HEK293 (cell line): ENCODE measurements around the gene IL20RA.

Experiments
- CTCF ChIA-PET: fragments of 350-600 bp; formaldehyde crosslinking; extraction: SDS; loops from one replicate; lab custom pipeline; 2021; ENCODE audit warnings: antibody characterized with exemption; lab: Yijun Ruan, JAX
- POLR2A ChIA-PET: fragments of 300-600 bp; formaldehyde crosslinking; extraction: SDS; loops from one replicate; lab custom pipeline; 2020; ENCODE audit warnings: antibody characterized with exemption, inconsistent platforms; lab: Yijun Ruan, JAX
- H3K27ac ChIP-seq: fragments of 200-500 bp; sonication (Bioruptor generic); 2 replicates; pipeline ENCODE4 v1.5.1; 2014; ENCODE audit warnings: low read depth, low read length, control low read depth, inconsistent platforms; ENCODE audit errors: extremely low read depth
- H3K36me3 ChIP-seq, 2 experiments: fragments of 200-500 bp in 1 of 2; sonication (Bioruptor generic) in 1 of 2; 1 replicate in 1 of 2; 2 replicates in 1 of 2; pipeline ENCODE4 v1.5.1; 2014 to 2017; ENCODE audit warnings: inconsistent platforms in 2 of 2, low read length in 2 of 2; ENCODE audit not compliant: control insufficient read depth in 2 of 2, insufficient read depth in 1 of 2
- H3K4me1 ChIP-seq: fragments of 200-500 bp; sonication (Bioruptor generic); 2 replicates; pipeline ENCODE4 v1.5.1; 2014; ENCODE audit warnings: mild to moderate bottlenecking, low read length, inconsistent platforms; ENCODE audit not compliant: control insufficient read depth, insufficient read depth
- H3K4me3 ChIP-seq: 2 replicates; pipeline ENCODE4 v1.5.1; 2011; ENCODE audit warnings: low read depth, mild to moderate bottlenecking, control low read depth, low read length, moderate library complexity
- H3K9me3 ChIP-seq: fragments of 200-500 bp; sonication (Bioruptor generic); 2 replicates; pipeline ENCODE4 v1.5.1; 2014; ENCODE audit warnings: low read depth, low read length, inconsistent platforms; ENCODE audit not compliant: control insufficient read depth, insufficient read depth
- GLIS1 ChIP-seq: fragments of 450-650 bp; formaldehyde crosslinking; IDR thresholded peaks from 2 replicates; pipeline ENCODE4 v1.5.1; 2016; ENCODE audit warnings: missing biosample characterization, missing genetic modification characterization
- GLIS2 ChIP-seq: fragments of 450-650 bp; formaldehyde crosslinking; IDR thresholded peaks from 2 replicates; pipeline ENCODE4 v1.5.1; 2016; ENCODE audit warnings: missing biosample characterization, missing genetic modification characterization
- MZF1 ChIP-seq: fragments of 450-650 bp; formaldehyde crosslinking; IDR thresholded peaks from 2 replicates; pipeline ENCODE4 v1.5.1; 2017; ENCODE audit warnings: missing biosample characterization, missing genetic modification characterization, borderline replicate concordance
- RBAK ChIP-seq: fragments of 450-650 bp; formaldehyde crosslinking; IDR thresholded peaks from 2 replicates; pipeline ENCODE4 v1.5.1; 2016; ENCODE audit warnings: missing biosample characterization, missing genetic modification characterization
- TCF7L2 ChIP-seq: IDR thresholded peaks from 2 replicates; pipeline ENCODE4 v1.6.1; 2011; ENCODE audit warnings: low read depth, mild to moderate bottlenecking, inconsistent platforms, low read length, moderate library complexity, borderline replicate concordance
- ZFP37 ChIP-seq: fragments of 450-650 bp; formaldehyde crosslinking; IDR thresholded peaks from 2 replicates; pipeline ENCODE4 v1.5.1; 2016; ENCODE audit warnings: missing biosample characterization, missing genetic modification characterization
- ZNF138 ChIP-seq: fragments of 450-650 bp; formaldehyde crosslinking; IDR thresholded peaks from 2 replicates; pipeline ENCODE4 v1.5.1; 2016; ENCODE audit warnings: missing biosample characterization, missing genetic modification characterization, borderline replicate concordance
- ZNF146 ChIP-seq: fragments of 450-650 bp; formaldehyde crosslinking; IDR thresholded peaks from 2 replicates; pipeline ENCODE4 v1.5.1; 2016; ENCODE audit warnings: missing biosample characterization, missing genetic modification characterization
- ZNF184 ChIP-seq: fragments of 450-650 bp; IDR thresholded peaks from 2 replicates; pipeline ENCODE4 v1.5.1; 2018; ENCODE audit warnings: missing biosample characterization, mild to moderate bottlenecking, missing genetic modification characterization
- ZNF19 ChIP-seq: fragments of 450-650 bp; formaldehyde crosslinking; IDR thresholded peaks from 2 replicates; pipeline ENCODE4; 2016; ENCODE audit warnings: missing biosample characterization, missing genetic modification characterization, low read depth
- ZNF248 ChIP-seq: fragments of 450-650 bp; formaldehyde crosslinking; IDR thresholded peaks from 2 replicates; pipeline ENCODE4 v1.5.1; 2017; ENCODE audit warnings: missing biosample characterization, missing genetic modification characterization
- ZNF324 ChIP-seq: fragments of 450-650 bp; formaldehyde crosslinking; IDR thresholded peaks from 2 replicates; pipeline ENCODE4 v1.5.1; 2016; ENCODE audit warnings: missing biosample characterization, missing genetic modification characterization
- ZNF350 ChIP-seq: fragments of 450-650 bp; formaldehyde crosslinking; IDR thresholded peaks from 2 replicates; pipeline ENCODE4 v1.5.0; 2017; ENCODE audit warnings: missing biosample characterization, mild to moderate bottlenecking, missing genetic modification characterization
- ZNF37A ChIP-seq: fragments of 450-650 bp; IDR thresholded peaks from 2 replicates; pipeline ENCODE4 v1.5.1; 2018; ENCODE audit warnings: missing biosample characterization, missing genetic modification characterization
- ZNF426 ChIP-seq: fragments of 450-650 bp; formaldehyde crosslinking; IDR thresholded peaks from 2 replicates; pipeline ENCODE4 v1.5.1; 2017; ENCODE audit warnings: missing biosample characterization, missing genetic modification characterization, mild to moderate bottlenecking, inconsistent platforms, moderate library complexity
- ZNF48 ChIP-seq: fragments of 450-650 bp; formaldehyde crosslinking; IDR thresholded peaks from 2 replicates; pipeline ENCODE4 v1.5.1; 2016; ENCODE audit warnings: missing biosample characterization, missing genetic modification characterization
- ZNF529 ChIP-seq: fragments of 450-650 bp; formaldehyde crosslinking; IDR thresholded peaks from 2 replicates; pipeline ENCODE4 v1.5.1; 2017; ENCODE audit warnings: missing genetic modification characterization, missing biosample characterization; ENCODE audit not compliant: insufficient replicate concordance
- ZNF530 ChIP-seq: fragments of 450-650 bp; formaldehyde crosslinking; IDR thresholded peaks from 2 replicates; pipeline ENCODE4 v1.5.1; 2016; ENCODE audit warnings: low read depth, missing biosample characterization, missing genetic modification characterization
- ZNF555 ChIP-seq: fragments of 450-650 bp; formaldehyde crosslinking; conservative IDR thresholded peaks from 2 replicates; pipeline ENCODE4 v1.5.1; 2017; ENCODE audit warnings: missing biosample characterization, mild to moderate bottlenecking, missing genetic modification characterization, inconsistent platforms
- ZNF621 ChIP-seq: fragments of 450-650 bp; formaldehyde crosslinking; IDR thresholded peaks from 2 replicates; pipeline ENCODE4 v1.5.1; 2017; ENCODE audit warnings: missing biosample characterization, missing genetic modification characterization
- ZNF626 ChIP-seq: fragments of 450-650 bp; sonication (Bioruptor Pico); formaldehyde crosslinking; IDR thresholded peaks from 2 replicates; pipeline ENCODE4 v1.5.1; 2018; ENCODE audit warnings: missing biosample characterization, missing genetic modification characterization, inconsistent platforms
- ZNF677 ChIP-seq: fragments of 450-650 bp; IDR thresholded peaks from 2 replicates; pipeline ENCODE4 v1.5.0; 2018; ENCODE audit warnings: missing biosample characterization, mild to moderate bottlenecking, missing genetic modification characterization, moderate library complexity
- ZNF776 ChIP-seq: fragments of 450-650 bp; formaldehyde crosslinking; IDR thresholded peaks from 2 replicates; pipeline ENCODE4 v1.5.0; 2017; ENCODE audit warnings: missing biosample characterization, missing genetic modification characterization, borderline replicate concordance
- ZNF777 ChIP-seq: fragments of 450-650 bp; formaldehyde crosslinking; IDR thresholded peaks from 2 replicates; pipeline ENCODE4 v1.5.1; 2017; ENCODE audit warnings: missing biosample characterization, missing genetic modification characterization, borderline replicate concordance
- ZNF843 ChIP-seq: fragments of 450-650 bp; formaldehyde crosslinking; IDR thresholded peaks from 2 replicates; pipeline ENCODE4 v1.5.1; 2016; ENCODE audit warnings: missing biosample characterization, missing genetic modification characterization
- TF ChIP-seq, protein P1 (sequence below): fragments of 450-650 bp; formaldehyde crosslinking; IDR thresholded peaks from 2 replicates; pipeline ENCODE4 v1.5.1; 2016; ENCODE audit warnings: missing biosample characterization, missing genetic modification characterization
- TF ChIP-seq, protein P2 (sequence below): fragments of 450-650 bp; formaldehyde crosslinking; IDR thresholded peaks from 2 replicates; pipeline ENCODE4 v1.5.1; 2016; ENCODE audit warnings: missing biosample characterization, missing genetic modification characterization
- TF ChIP-seq, protein P3 (sequence below): fragments of 450-650 bp; formaldehyde crosslinking; IDR thresholded peaks from 2 replicates; pipeline ENCODE4 v1.5.1; 2016; ENCODE audit warnings: missing biosample characterization, missing genetic modification characterization
- TF ChIP-seq, protein P4 (sequence below): fragments of 450-650 bp; formaldehyde crosslinking; IDR thresholded peaks from 2 replicates; pipeline ENCODE4 v1.5.1; 2016; ENCODE audit warnings: missing biosample characterization, missing genetic modification characterization

The IL20RA gene

DNA sequence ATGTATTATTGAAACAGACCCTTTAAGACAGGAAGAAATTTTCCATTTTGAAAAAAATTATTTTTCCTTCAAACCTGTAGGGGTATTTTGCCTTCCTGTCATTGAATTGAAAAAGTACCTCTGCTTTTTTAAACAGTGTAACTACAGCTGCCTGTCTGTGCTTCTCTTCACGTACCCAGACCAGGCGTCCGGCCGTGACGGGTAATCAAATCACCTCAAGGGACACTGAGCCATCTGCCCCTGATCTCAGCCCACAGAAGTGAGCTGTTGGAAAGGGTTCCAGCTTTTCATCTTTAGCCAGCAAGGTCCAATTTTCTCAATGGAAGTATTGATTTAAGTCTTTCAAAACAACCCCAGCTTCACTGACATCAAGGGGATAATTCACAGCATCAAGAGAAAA is 64.7 kb downstream of the IL20RA start:
- no peak overlapping the region for H3K27ac ChIP-seq
- POLR2A ChIA-PET = interaction anchor here (0.7 kb wide), 1 partner anchor 10 kb away, joined by 4 read pairs; no protein-coding TSS in a partner anchor
- CTCF ChIA-PET = interaction anchor here (0.5 to 3.5 kb wide), 6 partner anchors 9 to 73 kb away, joined by 3 to 11 read pairs (median 4); no protein-coding TSS in a partner anchor

DNA sequence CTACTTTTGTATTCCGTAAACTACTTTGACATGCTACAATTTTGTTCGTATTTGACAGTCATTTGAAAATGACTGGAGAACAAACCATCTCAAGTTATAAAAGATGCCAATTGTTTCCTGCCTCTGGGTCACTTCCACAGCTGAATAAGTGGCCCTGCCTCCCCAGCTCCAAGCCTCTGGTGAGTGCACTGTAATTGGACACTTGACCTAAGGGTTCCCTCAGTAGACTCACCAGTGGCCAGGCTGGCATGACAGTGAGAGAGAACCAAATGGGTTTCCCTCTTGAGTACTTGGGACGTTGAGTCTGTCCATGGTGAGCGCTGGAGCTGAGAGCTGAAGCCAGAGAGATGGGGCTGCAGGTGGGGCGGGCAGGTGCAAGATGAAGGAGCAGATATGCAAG is 65.6 kb downstream of the IL20RA start:
- Histone ChIP-seq H3K9me3 (no peaks in the 10 kb centered on the region), H3K36me3 (no peaks in the 10 kb centered on the region), H3K4me1 (no peaks in the 10 kb centered on the region), H3K27ac (no peak overlapping the region), H3K4me3 (no peak overlapping the region)
- ChIA-PET CTCF (interaction anchor here (0.7 to 3.5 kb wide), 3 partner anchors 11 to 137 kb away, joined by 3 to 11 read pairs (median 3); no protein-coding TSS in a partner anchor), POLR2A (no interaction called here)
- TF ChIP-seq ZNF621 (tag by site-specific recombination) (no peak), TCF7L2 (no peak), ZNF138 (tag by site-specific recombination) (no peak), ZNF37A (no peak), ZNF555 (tag by site-specific recombination) (no peak), ZNF48 (tag by site-specific recombination) (no peak), ZNF184 (tag by site-specific recombination) (no peak), ZNF530 (tag by site-specific recombination) (no peak), ZNF350 (tag by site-specific recombination) (no peak), RBAK (tag by site-specific recombination) (no peak), ZNF777 (tag by site-specific recombination) (no peak), ZNF677 (tag by site-specific recombination) (no peak), ZNF324 (tag by site-specific recombination) (no peak), ZFP37 (tag by site-specific recombination) (no peak), ZNF426 (tag by site-specific recombination) (no peak), ZNF626 (tag by site-specific recombination) (no peak), ZNF776 (tag by site-specific recombination) (no peak)
- TF ChIP-seq, protein P1, sequence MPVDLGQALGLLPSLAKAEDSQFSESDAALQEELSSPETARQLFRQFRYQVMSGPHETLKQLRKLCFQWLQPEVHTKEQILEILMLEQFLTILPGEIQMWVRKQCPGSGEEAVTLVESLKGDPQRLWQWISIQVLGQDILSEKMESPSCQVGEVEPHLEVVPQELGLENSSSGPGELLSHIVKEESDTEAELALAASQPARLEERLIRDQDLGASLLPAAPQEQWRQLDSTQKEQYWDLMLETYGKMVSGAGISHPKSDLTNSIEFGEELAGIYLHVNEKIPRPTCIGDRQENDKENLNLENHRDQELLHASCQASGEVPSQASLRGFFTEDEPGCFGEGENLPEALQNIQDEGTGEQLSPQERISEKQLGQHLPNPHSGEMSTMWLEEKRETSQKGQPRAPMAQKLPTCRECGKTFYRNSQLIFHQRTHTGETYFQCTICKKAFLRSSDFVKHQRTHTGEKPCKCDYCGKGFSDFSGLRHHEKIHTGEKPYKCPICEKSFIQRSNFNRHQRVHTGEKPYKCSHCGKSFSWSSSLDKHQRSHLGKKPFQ (tag by site-specific recombination) = no peak
- TF ChIP-seq, protein P2, sequence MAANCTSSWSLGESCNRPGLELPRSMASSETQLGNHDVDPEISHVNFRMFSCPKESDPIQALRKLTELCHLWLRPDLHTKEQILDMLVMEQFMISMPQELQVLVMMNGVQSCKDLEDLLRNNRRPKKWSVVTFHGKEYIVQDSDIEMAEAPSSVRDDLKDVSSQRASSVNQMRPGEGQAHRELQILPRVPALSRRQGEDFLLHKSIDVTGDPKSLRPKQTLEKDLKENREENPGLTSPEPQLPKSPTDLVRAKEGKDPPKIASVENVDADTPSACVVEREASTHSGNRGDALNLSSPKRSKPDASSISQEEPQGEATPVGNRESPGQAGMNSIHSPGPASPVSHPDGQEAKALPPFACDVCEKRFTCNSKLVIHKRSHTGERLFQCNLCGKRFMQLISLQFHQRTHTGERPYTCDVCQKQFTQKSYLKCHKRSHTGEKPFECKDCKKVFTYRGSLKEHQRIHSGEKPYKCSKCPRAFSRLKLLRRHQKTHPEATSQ (tag by site-specific recombination) = no peak
- TF ChIP-seq, protein P3, sequence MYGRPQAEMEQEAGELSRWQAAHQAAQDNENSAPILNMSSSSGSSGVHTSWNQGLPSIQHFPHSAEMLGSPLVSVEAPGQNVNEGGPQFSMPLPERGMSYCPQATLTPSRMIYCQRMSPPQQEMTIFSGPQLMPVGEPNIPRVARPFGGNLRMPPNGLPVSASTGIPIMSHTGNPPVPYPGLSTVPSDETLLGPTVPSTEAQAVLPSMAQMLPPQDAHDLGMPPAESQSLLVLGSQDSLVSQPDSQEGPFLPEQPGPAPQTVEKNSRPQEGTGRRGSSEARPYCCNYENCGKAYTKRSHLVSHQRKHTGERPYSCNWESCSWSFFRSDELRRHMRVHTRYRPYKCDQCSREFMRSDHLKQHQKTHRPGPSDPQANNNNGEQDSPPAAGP (tag by site-specific recombination) = no peak

More for the DNA sequence above, 64.7 kb downstream of the IL20RA start:
- Histone ChIP-seq H3K36me3 (no peaks in the 10 kb centered on the region), H3K4me1 (no peaks in the 10 kb centered on the region), H3K4me3 (no peak overlapping the region), H3K9me3 (no peaks in the 10 kb centered on the region)
- TF ChIP-seq ZNF248 (no peak), MZF1 (tag by site-specific recombination) (no peak), ZNF350 (tag by site-specific recombination) (no peak), GLIS1 (no peak), GLIS2 (tag by site-specific recombination) (no peak), ZNF146 (tag by site-specific recombination) (no peak), ZNF843 (tag by site-specific recombination) (no peak), ZNF529 (tag by site-specific recombination) (no peak), ZNF19 (no peak)
- TF ChIP-seq, protein P4, sequence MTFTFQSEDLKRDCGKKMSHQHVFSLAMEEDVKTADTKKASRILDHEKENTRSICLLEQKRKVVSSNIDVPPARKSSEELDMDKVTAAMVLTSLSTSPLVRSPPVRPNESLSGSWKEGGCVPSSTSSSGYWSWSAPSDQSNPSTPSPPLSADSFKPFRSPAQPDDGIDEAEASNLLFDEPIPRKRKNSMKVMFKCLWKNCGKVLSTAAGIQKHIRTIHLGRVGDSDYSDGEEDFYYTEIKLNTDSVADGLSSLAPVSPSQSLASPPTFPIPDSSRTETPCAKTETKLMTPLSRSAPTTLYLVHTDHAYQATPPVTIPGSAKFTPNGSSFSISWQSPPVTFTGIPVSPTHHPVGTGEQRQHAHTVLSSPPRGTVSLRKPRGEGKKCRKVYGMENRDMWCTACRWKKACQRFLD (tag by site-specific recombination) = no peak
